ENCODE results near the gene ARID5B. TPM values are rescaled to one million over a fixed set of nuclear protein-coding genes. Genes with fewer than 3 reads are reported as not detected.

Gene ARID5B
- polyA plus RNA-seq, 3 donors, result 1.00 to 2.5 (median 1.5) TPM

DNA sequence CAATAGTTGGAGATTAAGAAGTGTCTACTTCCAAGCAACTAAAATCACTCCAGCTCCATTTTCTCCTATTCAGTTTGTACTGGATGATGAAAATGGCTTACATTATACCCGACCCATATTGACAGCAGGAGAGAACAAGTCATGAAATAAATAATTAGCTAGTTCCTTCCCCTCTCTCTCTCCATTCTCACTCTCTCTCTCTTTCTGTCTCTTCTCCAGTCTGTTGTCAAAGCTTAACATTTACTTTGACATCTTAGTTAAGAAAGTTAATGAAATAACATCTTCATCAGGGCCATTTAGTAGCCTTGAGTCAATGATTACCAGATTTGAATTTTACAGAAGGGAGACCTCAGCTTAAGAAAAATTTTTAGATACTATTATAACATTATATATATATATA is 138.5 kb downstream of the ARID5B start:
- WGBS (ENCODE audit: insufficient coverage), result no CpG with 5 or more reads among the region's 1 CpG
- intact Hi-C loops (cut with micrococcal nuclease), result loop anchor here (10.0 kb wide), 4 partner anchors 65 to 205 kb away; no protein-coding TSS in a partner anchor
- no peak overlapping the region for H3K27ac ChIP-seq (ENCODE audit: low read depth in 1 of 2, low read length in 2 of 2)
- Mint-ChIP-seq H3K4me1 (peaks cover 39% of the 10 kb centered on the region), H3K36me3 (no peaks in the 10 kb centered on the region), H3K27ac (no peak overlapping the region), H3K9me3 (no peaks in the 10 kb centered on the region), H3K4me3 (no peak overlapping the region), H3K27me3 (ENCODE audit: low read depth in 3 of 3) (peaks cover 0 to 2% (median 0%) of the 10 kb centered on the region in 3 donors)
- no peak overlapping the region for H3K4me3 ChIP-seq (replicated peaks in 1 of 3; ENCODE audit: low read depth in 2 of 3, low read length in 3 of 3)
- H3K4me1 ChIP-seq (ENCODE audit: control insufficient read depth in 1 of 2, insufficient read depth in 2 of 2, low read length in 2 of 2), result peaks cover 26 to 36% of the 10 kb centered on the region in 2 donors
- no peak for DNase-seq
- H3K9ac ChIP-seq (ENCODE audit: insufficient read depth, low read length, poor library complexity, severe bottlenecking), result no peak overlapping the region
- H3K9me3 ChIP-seq (replicated peaks in 1 of 2; ENCODE audit: control insufficient read depth in 1 of 2, insufficient read depth in 1 of 2, low read length in 2 of 2), result no peaks in the 10 kb centered on the region
- no peaks in the 10 kb centered on the region for H4K20me1 ChIP-seq (ENCODE audit: insufficient read depth, low read length)
- no peaks in the 10 kb centered on the region for H3K79me2 ChIP-seq (ENCODE audit: insufficient read depth, low read length)
- TF ChIP-seq, protein P1, sequence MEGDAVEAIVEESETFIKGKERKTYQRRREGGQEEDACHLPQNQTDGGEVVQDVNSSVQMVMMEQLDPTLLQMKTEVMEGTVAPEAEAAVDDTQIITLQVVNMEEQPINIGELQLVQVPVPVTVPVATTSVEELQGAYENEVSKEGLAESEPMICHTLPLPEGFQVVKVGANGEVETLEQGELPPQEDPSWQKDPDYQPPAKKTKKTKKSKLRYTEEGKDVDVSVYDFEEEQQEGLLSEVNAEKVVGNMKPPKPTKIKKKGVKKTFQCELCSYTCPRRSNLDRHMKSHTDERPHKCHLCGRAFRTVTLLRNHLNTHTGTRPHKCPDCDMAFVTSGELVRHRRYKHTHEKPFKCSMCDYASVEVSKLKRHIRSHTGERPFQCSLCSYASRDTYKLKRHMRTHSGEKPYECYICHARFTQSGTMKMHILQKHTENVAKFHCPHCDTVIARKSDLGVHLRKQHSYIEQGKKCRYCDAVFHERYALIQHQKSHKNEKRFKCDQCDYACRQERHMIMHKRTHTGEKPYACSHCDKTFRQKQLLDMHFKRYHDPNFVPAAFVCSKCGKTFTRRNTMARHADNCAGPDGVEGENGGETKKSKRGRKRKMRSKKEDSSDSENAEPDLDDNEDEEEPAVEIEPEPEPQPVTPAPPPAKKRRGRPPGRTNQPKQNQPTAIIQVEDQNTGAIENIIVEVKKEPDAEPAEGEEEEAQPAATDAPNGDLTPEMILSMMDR (IDR thresholded peaks at IDR 0.05), result no peak
- no peaks in the 10 kb centered on the region for H3K27me3 ChIP-seq (ENCODE audit: control insufficient read depth in 2 of 2, insufficient read depth in 2 of 2, low read length in 2 of 2)
- H2AFZ ChIP-seq (ENCODE audit: insufficient read depth, low read depth, low read length, poor library complexity, severe bottlenecking), result no peak overlapping the region
- H3K36me3 ChIP-seq (replicated peaks in 1 of 2; ENCODE audit: control insufficient read depth in 1 of 2, insufficient read depth in 2 of 2, low read length in 2 of 2), result no peaks in the 10 kb centered on the region
- no peak overlapping the region for H3K4me2 ChIP-seq (replicated peaks; ENCODE audit: extremely low read depth, low read length, poor library complexity, severe bottlenecking)

DNA sequence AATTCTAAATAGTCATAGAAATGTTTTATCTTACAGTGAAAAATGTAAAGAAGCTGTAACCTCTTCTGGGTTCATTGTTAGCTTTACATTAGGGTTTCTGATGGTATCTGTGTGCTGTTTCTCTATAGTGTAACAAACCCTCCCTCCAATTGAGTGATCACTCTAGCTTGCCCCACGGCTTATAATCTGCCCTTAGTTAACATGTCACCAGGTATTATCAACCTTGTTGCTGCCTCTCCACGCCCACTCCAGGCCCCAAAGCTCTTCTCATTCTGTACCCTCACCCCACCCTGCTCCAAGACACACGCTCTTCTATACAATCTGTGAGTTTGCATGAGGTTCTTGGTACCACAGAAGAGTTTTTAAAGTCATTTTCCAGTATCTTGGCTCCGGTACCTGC is 139.4 kb downstream of the ARID5B start:
- H3K4me3 ChIP-seq (replicated peaks in 1 of 3; ENCODE audit: low read depth in 2 of 3, low read length in 3 of 3), result no peak overlapping the region
- intact Hi-C loops (cut with micrococcal nuclease), result loop anchor here (10.0 kb wide), 3 partner anchors 64 to 204 kb away; no protein-coding TSS in a partner anchor
- peaks cover 36 to 45% of the 10 kb centered on the region in 2 donors for H3K4me1 ChIP-seq (ENCODE audit: control insufficient read depth in 1 of 2, insufficient read depth in 2 of 2, low read length in 2 of 2)
- H3K4me2 ChIP-seq (replicated peaks; ENCODE audit: extremely low read depth, low read length, poor library complexity, severe bottlenecking), result no peak overlapping the region
- H3K9ac ChIP-seq (ENCODE audit: insufficient read depth, low read length, poor library complexity, severe bottlenecking), result no peak overlapping the region
- H3K4me1 Mint-ChIP-seq, result peaks cover 48% of the 10 kb centered on the region
- H3K27ac Mint-ChIP-seq, result peak overlapping the region in 1 of 7 donors; percentile 13
- no peaks in the 10 kb centered on the region for H3K36me3 Mint-ChIP-seq
- H3K9me3 Mint-ChIP-seq, result peaks cover 0 to 2% (median 0%) of the 10 kb centered on the region in 7 donors
- H3K4me3 Mint-ChIP-seq, result no peak overlapping the region
- H3K79me2 ChIP-seq (ENCODE audit: insufficient read depth, low read length), result no peaks in the 10 kb centered on the region
- H4K20me1 ChIP-seq (ENCODE audit: insufficient read depth, low read length), result no peaks in the 10 kb centered on the region
- 100% methylated on average over 2 of the region's 4 CpGs for WGBS (ENCODE audit: insufficient coverage)
- DNase-seq, result no peak
- H3K27me3 Mint-ChIP-seq (ENCODE audit: low read depth in 3 of 3), result peaks cover 0 to 2% (median 0%) of the 10 kb centered on the region in 3 donors
- TF ChIP-seq, protein P1 (IDR thresholded peaks at IDR 0.05), result no peak
- no peaks in the 10 kb centered on the region for H3K9me3 ChIP-seq (replicated peaks in 1 of 2; ENCODE audit: control insufficient read depth in 1 of 2, insufficient read depth in 1 of 2, low read length in 2 of 2)
- no peak overlapping the region for H3K27ac ChIP-seq (ENCODE audit: low read depth in 1 of 2, low read length in 2 of 2)
- no peaks in the 10 kb centered on the region for H3K36me3 ChIP-seq (replicated peaks in 1 of 2; ENCODE audit: control insufficient read depth in 1 of 2, insufficient read depth in 2 of 2, low read length in 2 of 2)
- no peak overlapping the region for H2AFZ ChIP-seq (ENCODE audit: insufficient read depth, low read depth, low read length, poor library complexity, severe bottlenecking)
- H3K27me3 ChIP-seq (ENCODE audit: control insufficient read depth in 2 of 2, insufficient read depth in 2 of 2, low read length in 2 of 2), result no peaks in the 10 kb centered on the region
